Erythroblast (primary cell): ENCODE results near the gene FRRS1L.

ENCODE experiments used
- GATA1 ChIP-seq: IDR thresholded peaks from 2 replicates; pipeline ENCODE4 v1.6.1; 2011; ENCODE audit warnings: low read depth, mild to moderate bottlenecking, control low read depth, low read length, moderate library complexity
- POLR2A ChIP-seq: IDR thresholded peaks from 2 replicates; pipeline ENCODE4 v1.6.1; 2011; ENCODE audit warnings: mild to moderate bottlenecking, low read length

GRCh38 chr9:109143881-109144562 lies 23.0 kb downstream of the FRRS1L start:
- no peak for TF ChIP-seq POLR2A
- TF ChIP-seq GATA1 = no peak
